CD14-positive monocyte (primary cell): ENCODE results near the gene CNNM3. TPM values are rescaled to one million over a fixed set of nuclear protein-coding genes. Genes with fewer than 3 reads are reported as not detected.
"Not testable (repeated sequence)": the region's sequence is repeated elsewhere in the genome, so short reads cannot be mapped to it uniquely, and the experiment has no call there.

Experiments used
- DNase-seq, 3 donors: peaks; one replicate each; pipeline ENCODE4 v3.0.0-alpha.2; 2011 to 2022
- H2AFZ ChIP-seq: 2 replicates; pipeline ENCODE4 v1.6.0; 2012; ENCODE audit warnings: mild to moderate bottlenecking, low read depth, low read length, inconsistent platforms; ENCODE audit not compliant: insufficient read depth, poor library complexity, severe bottlenecking
- H3K27ac ChIP-seq, 2 donors: 1 replicate in 1 of 2; 2 replicates in 1 of 2; pipeline ENCODE4 v1.5.1; 2012 to 2013; ENCODE audit warnings: low read length in 2 of 2, control low read depth in 1 of 2, inconsistent platforms in 1 of 2, low read depth in 1 of 2, mild to moderate bottlenecking in 1 of 2
- H3K27me3 ChIP-seq, 2 donors: one replicate each; pipeline versions ENCODE4 v1.6.0 to v1.6.1; 2011 to 2013; ENCODE audit warnings: low read length in 2 of 2; ENCODE audit not compliant: control insufficient read depth in 2 of 2, insufficient read depth in 2 of 2
- H3K36me3 ChIP-seq, 2 donors: replicated peaks in 1 of 2; 1 replicate in 1 of 2; 2 replicates in 1 of 2; pipeline versions ENCODE4 v1.5.1 to v1.6.1; 2012 to 2013; ENCODE audit warnings: low read length in 2 of 2, control low read depth in 1 of 2, inconsistent platforms in 1 of 2, mild to moderate bottlenecking in 1 of 2; ENCODE audit not compliant: insufficient read depth in 2 of 2, control insufficient read depth in 1 of 2
- H3K4me1 ChIP-seq, 2 donors: 1 replicate in 1 of 2; 2 replicates in 1 of 2; pipeline versions ENCODE4 v1.5.1 to v1.6.1; 2012 to 2013; ENCODE audit warnings: low read length in 2 of 2, control low read depth in 1 of 2, inconsistent platforms in 1 of 2, mild to moderate bottlenecking in 1 of 2, moderate library complexity in 1 of 2; ENCODE audit not compliant: insufficient read depth in 2 of 2, control insufficient read depth in 1 of 2
- H3K4me2 ChIP-seq: replicated peaks from 2 replicates; pipeline ENCODE3; 2012; ENCODE audit warnings: low read length, moderate library complexity, mild to moderate bottlenecking; ENCODE audit not compliant: poor library complexity, severe bottlenecking; ENCODE audit errors: extremely low read depth
- H3K4me3 ChIP-seq, 3 experiments: fragments of 200-600 bp in 1 of 3; sonication (generic) in 1 of 3; replicated peaks in 1 of 3; 1 replicate in 2 of 3; 2 replicates in 1 of 3; pipeline ENCODE4 v1.5.1; 2011 to 2013; ENCODE audit warnings: low read length in 3 of 3, mild to moderate bottlenecking in 3 of 3, control low read depth in 2 of 3, low read depth in 2 of 3, inconsistent platforms in 1 of 3, moderate library complexity in 1 of 3
- H3K79me2 ChIP-seq: 2 replicates; pipeline ENCODE4 v1.6.0; 2012; ENCODE audit warnings: mild to moderate bottlenecking, control low read depth, inconsistent platforms, low read length, moderate library complexity; ENCODE audit not compliant: insufficient read depth
- H3K9ac ChIP-seq: 2 replicates; pipeline ENCODE4 v1.6.0; 2017; ENCODE audit warnings: low read length, mild to moderate bottlenecking; ENCODE audit not compliant: insufficient read depth, poor library complexity, severe bottlenecking
- H3K9me3 ChIP-seq, 2 donors: replicated peaks in 1 of 2; 1 replicate in 1 of 2; 2 replicates in 1 of 2; pipeline versions ENCODE4 v1.5.1 to v1.6.1; 2012 to 2013; ENCODE audit warnings: low read length in 2 of 2, control low read depth in 1 of 2; ENCODE audit not compliant: control insufficient read depth in 1 of 2, insufficient read depth in 1 of 2
- H4K20me1 ChIP-seq: 2 replicates; pipeline ENCODE4 v1.6.0; 2012; ENCODE audit warnings: mild to moderate bottlenecking, low read length, control low read depth, moderate library complexity; ENCODE audit not compliant: insufficient read depth
- H3K27ac Mint-ChIP-seq, 7 donors: one replicate each; pipeline ENCODE4 v1.8.0; 2020; ENCODE audit warnings: mild to moderate bottlenecking in 7 of 7, mixed read lengths in 7 of 7, moderate library complexity in 6 of 7, inconsistent platforms in 2 of 7
- H3K27me3 Mint-ChIP-seq, 3 donors: one replicate each; pipeline ENCODE4 v1.8.0; 2021 to 2022; ENCODE audit warnings: low read depth in 3 of 3, mild to moderate bottlenecking in 3 of 3, mixed read lengths in 3 of 3, moderate library complexity in 3 of 3, inconsistent platforms in 1 of 3
- H3K36me3 Mint-ChIP-seq, 2 donors: one replicate each; pipeline ENCODE4 v1.8.0; 2020; ENCODE audit warnings: mixed read lengths in 2 of 2, inconsistent platforms in 1 of 2, mild to moderate bottlenecking in 1 of 2
- H3K4me1 Mint-ChIP-seq: one replicate; pipeline ENCODE4 v1.8.0; 2020; ENCODE audit warnings: mild to moderate bottlenecking, mixed read lengths
- H3K4me3 Mint-ChIP-seq, 2 donors: one replicate each; pipeline ENCODE4 v1.8.0; 2020; ENCODE audit warnings: mild to moderate bottlenecking in 2 of 2, mixed read lengths in 2 of 2, moderate library complexity in 1 of 2
- H3K9me3 Mint-ChIP-seq, 7 donors: one replicate each; pipeline ENCODE4 v1.8.0; 2020 to 2022; ENCODE audit warnings: mixed read lengths in 7 of 7, mild to moderate bottlenecking in 6 of 7, moderate library complexity in 6 of 7, inconsistent platforms in 2 of 7
- WGBS: methylation state at CpG from one replicate; pipeline ENCODE4 v1.1.5; 2013; ENCODE audit warnings: missing lambda C conversion rate; ENCODE audit not compliant: insufficient coverage; 5-methylcytosine and 5-hydroxymethylcytosine counted together
- intact Hi-C, 2 donors: fragments of 100-400 bp; cut with micrococcal nuclease; formaldehyde crosslinking; loops; one replicate each; pipeline versions ENCODE4 v1.15.0 to v1.15.1; 2023
- polyA plus RNA-seq, 3 donors: library from polyadenylated mRNA; depleted of rRNA in 1 of 3; unstranded in 2 of 3; stranded (reverse) in 1 of 3; fragments of 300-500 nt in 2 of 3; fragments of >200 nt in 1 of 3; fragmentation: Illumina TruSeq in 2 of 3; gene quantifications; 1 replicate in 2 of 3; 2 replicates in 1 of 3; pipeline ENCODE4 v1.2.3, GENCODE V29; 2012 to 2021
- TF ChIP-seq, protein P1 (sequence below): fragments of 200-600 bp; IDR thresholded peaks from one replicate; pipeline ENCODE4 v1.8.0; 2022; ENCODE audit warnings: antibody characterized with exemption, mild to moderate bottlenecking

The CNNM3 gene
- polyA plus RNA-seq, 3 donors: 1.2 to 12.0 (median 4.9) TPM

GRCh38 chr2:96802721-96803120, 13.3 kb upstream of the CNNM3 start:
- Mint-ChIP-seq H3K9me3 (no peaks in the 10 kb centered on the region), H3K4me3 (no peak overlapping the region), H3K27me3 (no peaks in the 10 kb centered on the region), H3K36me3 (peaks cover 17 to 33% of the 10 kb centered on the region in 2 donors), H3K27ac (peak overlapping the region in 1 of 7 donors; percentile 16), H3K4me1 (no peaks in the 10 kb centered on the region)
- no peak overlapping the region for H3K27ac ChIP-seq
- H3K9me3 ChIP-seq: no peaks in the 10 kb centered on the region
- no peaks in the 10 kb centered on the region for H4K20me1 ChIP-seq
- TF ChIP-seq, protein P1, sequence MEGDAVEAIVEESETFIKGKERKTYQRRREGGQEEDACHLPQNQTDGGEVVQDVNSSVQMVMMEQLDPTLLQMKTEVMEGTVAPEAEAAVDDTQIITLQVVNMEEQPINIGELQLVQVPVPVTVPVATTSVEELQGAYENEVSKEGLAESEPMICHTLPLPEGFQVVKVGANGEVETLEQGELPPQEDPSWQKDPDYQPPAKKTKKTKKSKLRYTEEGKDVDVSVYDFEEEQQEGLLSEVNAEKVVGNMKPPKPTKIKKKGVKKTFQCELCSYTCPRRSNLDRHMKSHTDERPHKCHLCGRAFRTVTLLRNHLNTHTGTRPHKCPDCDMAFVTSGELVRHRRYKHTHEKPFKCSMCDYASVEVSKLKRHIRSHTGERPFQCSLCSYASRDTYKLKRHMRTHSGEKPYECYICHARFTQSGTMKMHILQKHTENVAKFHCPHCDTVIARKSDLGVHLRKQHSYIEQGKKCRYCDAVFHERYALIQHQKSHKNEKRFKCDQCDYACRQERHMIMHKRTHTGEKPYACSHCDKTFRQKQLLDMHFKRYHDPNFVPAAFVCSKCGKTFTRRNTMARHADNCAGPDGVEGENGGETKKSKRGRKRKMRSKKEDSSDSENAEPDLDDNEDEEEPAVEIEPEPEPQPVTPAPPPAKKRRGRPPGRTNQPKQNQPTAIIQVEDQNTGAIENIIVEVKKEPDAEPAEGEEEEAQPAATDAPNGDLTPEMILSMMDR: no peak
- H3K27me3 ChIP-seq: no peaks in the 10 kb centered on the region
- no peak overlapping the region for H3K4me3 ChIP-seq
- H3K9ac ChIP-seq: no peak overlapping the region
- WGBS: 98% methylated on average over 4 of the region's 7 CpGs
- H3K36me3 ChIP-seq: peaks cover 14 to 34% of the 10 kb centered on the region in 2 donors
- H3K4me2 ChIP-seq: no peak overlapping the region
- peaks cover 4 to 5% of the 10 kb centered on the region in 2 donors for H3K4me1 ChIP-seq
- DNase-seq: no peak
- H3K79me2 ChIP-seq: no peaks in the 10 kb centered on the region
- intact Hi-C loops: no loop called here
- H2AFZ ChIP-seq: no peak overlapping the region

- Histone ChIP-seq H3K27me3 (no peaks in the 10 kb centered on the region), H3K4me1 (peaks cover 4 to 5% of the 10 kb centered on the region in 2 donors), H3K9ac (no peak overlapping the region), H3K27ac (no peak overlapping the region), H3K4me3 (no peak overlapping the region), H3K36me3 (peaks cover 15 to 30% of the 10 kb centered on the region in 2 donors), H3K9me3 (no peaks in the 10 kb centered on the region), H2AFZ (no peak overlapping the region), H3K4me2 (no peak overlapping the region), H4K20me1 (no peaks in the 10 kb centered on the region), H3K79me2 (no peaks in the 10 kb centered on the region)
- intact Hi-C loops: no loop called here
- no peaks in the 10 kb centered on the region for H3K4me1 Mint-ChIP-seq
- H3K27me3 Mint-ChIP-seq: no peaks in the 10 kb centered on the region
- no peaks in the 10 kb centered on the region for H3K9me3 Mint-ChIP-seq
- H3K4me3 Mint-ChIP-seq: no peak overlapping the region
- peaks cover 14 to 33% of the 10 kb centered on the region in 2 donors for H3K36me3 Mint-ChIP-seq
- TF ChIP-seq, protein P1: no peak
- DNase-seq: no peak
- no peak overlapping the region for H3K27ac Mint-ChIP-seq
Observed at GRCh38 chr2:96804986-96805385, 11.1 kb upstream of the CNNM3 start.

DNA sequence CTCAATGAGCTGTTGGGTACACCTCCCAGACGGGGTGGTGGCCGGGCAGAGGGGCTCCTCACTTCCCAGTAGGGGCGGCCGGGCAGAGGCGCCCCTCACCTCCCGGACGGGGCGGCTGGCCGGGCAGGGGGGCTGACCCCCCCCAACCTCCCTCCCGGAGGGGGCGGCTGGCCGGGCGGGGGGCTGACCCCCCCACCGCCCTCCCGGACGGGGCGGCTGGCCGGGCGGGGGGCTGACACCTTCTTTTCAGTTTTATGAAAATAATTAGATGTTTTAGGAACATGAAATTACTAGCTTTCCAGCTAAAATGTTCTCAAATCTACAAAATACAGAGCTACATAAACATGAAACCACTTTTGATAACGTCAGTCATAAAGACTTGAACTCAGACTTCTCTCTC, 10.1 kb upstream of the CNNM3 start:
- H3K4me1 ChIP-seq, H3K4me1 Mint-ChIP-seq, intact Hi-C loops, H3K27me3 Mint-ChIP-seq, DNase-seq, H3K4me3 Mint-ChIP-seq, H3K79me2 ChIP-seq, H3K9ac ChIP-seq, H3K4me2 ChIP-seq, H3K27me3 ChIP-seq, H3K9me3 Mint-ChIP-seq, H4K20me1 ChIP-seq, H3K4me3 ChIP-seq, H3K27ac ChIP-seq, H2AFZ ChIP-seq, H3K9me3 ChIP-seq: not testable (repeated sequence)
- H3K36me3 Mint-ChIP-seq: peaks cover 16 to 39% of the 10 kb centered on the region in 2 donors
- peak overlapping the region in 1 of 7 donors; percentile 42 for H3K27ac Mint-ChIP-seq
- H3K36me3 ChIP-seq: peaks cover 15 to 35% of the 10 kb centered on the region in 2 donors
- no CpG with 5 or more reads among the region's 20 CpGs for WGBS
